Gastrocnemius medialis (tissue), 4 donors: ENCODE data around the gene WDR64.

Experiments used
- POLR2A ChIP-seq, 2 donors: fragments of 450-650 bp; IDR thresholded peaks; one replicate each; pipeline ENCODE4 v1.6.1; 2017; ENCODE audit warnings: antibody characterized with exemption in 2 of 2, mild to moderate bottlenecking in 2 of 2, moderate library complexity in 2 of 2
- TF ChIP-seq, protein P1 (sequence below), 5 experiments: fragments of 450-650 bp in 3 of 5; fragments of 200-600 bp in 2 of 5; sonication (generic) in 2 of 5; IDR thresholded peaks in 4 of 5; conservative IDR thresholded peaks in 1 of 5; 1 replicate in 4 of 5; 2 replicates in 1 of 5; pipeline ENCODE4 v1.5.1; 2016 to 2019; ENCODE audit warnings: antibody characterized with exemption in 5 of 5, mild to moderate bottlenecking in 3 of 5, moderate library complexity in 3 of 5

DNA sequence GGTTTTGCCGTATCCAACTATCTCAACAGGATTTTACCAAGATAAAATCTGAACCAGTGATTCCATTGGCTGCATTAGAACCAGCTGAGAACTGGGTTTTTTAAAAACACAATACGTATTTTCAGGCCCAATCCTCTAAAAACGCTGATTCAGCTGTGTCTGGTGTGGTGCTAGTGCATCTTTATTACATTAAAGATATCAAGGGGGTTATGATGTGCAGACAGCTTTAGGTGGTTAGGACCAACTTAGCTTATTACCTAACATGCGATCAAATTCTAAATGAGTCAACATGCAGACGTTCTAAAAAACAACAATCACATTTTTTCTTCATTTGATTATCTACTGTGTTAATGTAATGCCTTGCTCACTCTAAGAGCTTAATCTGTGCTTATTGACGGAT, 163.9 kb downstream of the WDR64 start:
- TF ChIP-seq, protein P1, sequence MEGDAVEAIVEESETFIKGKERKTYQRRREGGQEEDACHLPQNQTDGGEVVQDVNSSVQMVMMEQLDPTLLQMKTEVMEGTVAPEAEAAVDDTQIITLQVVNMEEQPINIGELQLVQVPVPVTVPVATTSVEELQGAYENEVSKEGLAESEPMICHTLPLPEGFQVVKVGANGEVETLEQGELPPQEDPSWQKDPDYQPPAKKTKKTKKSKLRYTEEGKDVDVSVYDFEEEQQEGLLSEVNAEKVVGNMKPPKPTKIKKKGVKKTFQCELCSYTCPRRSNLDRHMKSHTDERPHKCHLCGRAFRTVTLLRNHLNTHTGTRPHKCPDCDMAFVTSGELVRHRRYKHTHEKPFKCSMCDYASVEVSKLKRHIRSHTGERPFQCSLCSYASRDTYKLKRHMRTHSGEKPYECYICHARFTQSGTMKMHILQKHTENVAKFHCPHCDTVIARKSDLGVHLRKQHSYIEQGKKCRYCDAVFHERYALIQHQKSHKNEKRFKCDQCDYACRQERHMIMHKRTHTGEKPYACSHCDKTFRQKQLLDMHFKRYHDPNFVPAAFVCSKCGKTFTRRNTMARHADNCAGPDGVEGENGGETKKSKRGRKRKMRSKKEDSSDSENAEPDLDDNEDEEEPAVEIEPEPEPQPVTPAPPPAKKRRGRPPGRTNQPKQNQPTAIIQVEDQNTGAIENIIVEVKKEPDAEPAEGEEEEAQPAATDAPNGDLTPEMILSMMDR (IDR thresholded peaks at IDR 0.05 in 4 of 5, conservative IDR thresholded peaks at IDR 0.05 in 1 of 5) = no peak
- TF ChIP-seq POLR2A (IDR thresholded peaks at IDR 0.05) = no peak
